GM18861 (cell line): ENCODE data around the gene CCDC71.

Source experiments
- ATAC-seq: cut with Tn5 transposase; IDR thresholded peaks from one replicate; pipeline ENCODE4 v1.9.1; 2021; ENCODE audit not compliant: unreplicated experiment

The CCDC71 gene

DNA sequence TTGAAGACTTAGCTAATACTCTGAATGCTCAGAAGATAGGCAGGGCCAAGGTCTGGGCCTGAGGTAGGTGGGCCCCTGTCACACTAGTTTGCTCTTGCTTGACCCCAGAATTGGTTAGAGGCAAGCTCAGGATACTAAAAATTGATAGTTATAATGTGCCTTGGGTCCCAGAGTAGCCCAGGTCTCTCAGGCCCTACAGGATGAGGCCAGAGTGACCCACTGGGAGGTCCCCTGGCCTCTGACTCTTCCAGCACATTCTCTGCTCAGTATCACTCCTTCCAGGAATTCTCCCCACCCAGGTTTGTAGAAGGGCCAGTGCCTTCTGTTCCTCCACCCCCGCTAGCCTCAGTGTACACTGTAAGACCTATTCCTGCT, 4.6 kb upstream of the CCDC71 start:
- ATAC-seq, result no peak

- ATAC-seq, result no peak
These were observed 823 bp upstream of the CCDC71 start for GRCh38 chr3:49166752-49167556.

DNA sequence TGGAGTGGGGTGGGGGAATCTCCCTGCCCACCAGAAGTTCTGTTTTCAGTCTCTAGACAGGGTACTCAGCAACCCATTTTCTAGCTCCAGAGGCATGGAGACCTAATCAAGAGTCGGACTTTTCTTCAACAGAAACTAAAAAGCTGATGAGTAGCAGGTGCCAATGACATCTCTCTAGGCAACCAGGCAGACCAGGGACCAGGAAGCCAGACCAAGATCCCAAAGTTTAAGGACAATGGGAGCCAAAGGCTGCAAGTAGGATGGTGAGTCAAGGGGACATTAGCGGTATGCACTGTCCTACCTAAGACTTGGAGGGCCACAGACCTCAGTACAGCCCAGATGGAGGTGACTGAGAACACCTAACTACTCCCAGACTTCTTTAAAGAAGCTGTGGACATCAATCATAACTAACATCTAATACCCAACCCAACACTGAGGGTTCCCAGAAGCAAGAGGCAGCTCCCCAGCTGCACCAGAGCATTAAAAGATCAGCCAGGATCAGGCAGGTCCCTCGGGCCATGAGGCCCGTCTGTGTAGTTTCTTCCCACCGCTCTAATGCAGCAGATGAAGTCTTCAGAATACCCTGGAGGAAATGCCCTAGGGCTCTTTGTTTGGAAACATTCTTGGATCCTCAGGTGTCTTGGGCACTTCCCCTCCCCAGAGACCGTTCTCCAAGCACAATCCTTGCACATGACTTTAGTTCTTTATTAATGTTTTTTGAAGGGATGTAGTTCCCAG, 979 bp downstream of the CCDC71 start:
- no peak for ATAC-seq

GRCh38 chr3:49163609-49164008, 2.5 kb downstream of the CCDC71 start:
- ATAC-seq, result no peak

DNA sequence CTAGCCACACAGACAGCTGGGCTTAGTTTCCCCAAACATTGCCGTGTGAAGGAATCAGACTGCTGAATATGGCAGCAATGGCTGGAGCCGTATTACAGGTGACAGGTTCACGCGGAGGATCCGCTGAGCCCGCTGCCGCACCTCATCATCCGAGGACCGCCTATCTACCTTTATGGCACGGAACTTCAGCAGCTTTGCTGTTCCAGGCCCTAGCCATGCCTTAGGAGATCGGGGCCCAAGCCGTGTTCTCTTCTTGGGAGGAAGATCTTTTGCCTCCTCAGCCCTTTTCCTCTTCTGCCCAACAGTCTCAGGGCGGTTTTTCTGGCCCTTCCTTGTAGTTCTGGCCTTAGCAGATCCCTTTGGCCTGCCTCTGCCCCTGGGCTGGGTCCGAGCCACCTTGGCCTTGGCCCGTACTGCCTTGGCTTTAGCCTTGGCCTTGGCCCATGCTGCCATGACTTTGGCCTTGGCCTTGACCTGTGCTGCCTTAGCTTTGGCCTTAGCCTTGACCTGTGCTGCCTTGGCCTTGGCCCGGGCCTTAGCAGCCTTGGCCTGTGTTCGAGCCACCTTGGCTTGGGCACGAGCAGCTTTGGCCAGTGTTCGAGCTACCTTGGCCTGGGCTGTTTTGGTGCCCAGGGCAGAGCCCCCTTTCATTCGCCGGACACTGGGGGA, 3.2 kb downstream of the CCDC71 start:
- ATAC-seq, result no peak

DNA sequence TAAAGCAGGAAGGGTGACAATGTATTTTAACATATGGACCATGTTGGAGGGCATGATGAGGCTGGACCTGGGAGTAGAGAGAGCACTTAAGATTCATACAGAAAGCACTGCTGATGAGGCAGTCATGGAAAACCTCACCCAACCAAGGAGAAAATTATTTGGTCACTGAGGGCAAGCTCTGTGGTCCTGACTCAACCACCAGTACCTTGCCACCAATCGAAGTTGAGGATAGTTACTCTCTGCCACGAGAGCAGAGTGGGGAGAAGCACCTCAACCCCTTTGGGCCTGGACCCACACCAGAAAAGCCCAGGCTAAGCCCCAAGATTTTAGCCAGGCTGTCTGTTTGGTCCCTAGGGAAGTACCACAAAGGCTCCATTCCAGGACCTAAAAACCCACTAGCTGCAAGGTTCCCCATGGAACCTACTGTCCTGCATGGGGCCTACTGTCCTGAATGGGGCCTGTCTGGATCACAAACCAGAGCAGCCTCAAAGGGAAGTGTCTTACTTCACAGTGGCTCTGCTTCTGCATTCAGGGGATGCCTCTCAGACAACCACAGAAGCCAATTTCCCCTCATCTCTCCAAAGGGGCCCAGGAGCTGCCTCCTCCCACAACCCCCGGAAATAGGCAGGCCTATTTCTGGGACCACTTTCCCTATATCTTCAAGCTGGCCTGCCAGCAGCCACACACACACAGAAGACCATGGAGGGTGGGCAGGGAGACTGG, 4.2 kb downstream of the CCDC71 start:
- no peak for ATAC-seq

GRCh38 chr3:49161197-49161596, 4.9 kb downstream of the CCDC71 start:
- no peak for ATAC-seq

GRCh38 chr3:49158792-49159191, 7.3 kb downstream of the CCDC71 start:
- no peak for ATAC-seq

DNA sequence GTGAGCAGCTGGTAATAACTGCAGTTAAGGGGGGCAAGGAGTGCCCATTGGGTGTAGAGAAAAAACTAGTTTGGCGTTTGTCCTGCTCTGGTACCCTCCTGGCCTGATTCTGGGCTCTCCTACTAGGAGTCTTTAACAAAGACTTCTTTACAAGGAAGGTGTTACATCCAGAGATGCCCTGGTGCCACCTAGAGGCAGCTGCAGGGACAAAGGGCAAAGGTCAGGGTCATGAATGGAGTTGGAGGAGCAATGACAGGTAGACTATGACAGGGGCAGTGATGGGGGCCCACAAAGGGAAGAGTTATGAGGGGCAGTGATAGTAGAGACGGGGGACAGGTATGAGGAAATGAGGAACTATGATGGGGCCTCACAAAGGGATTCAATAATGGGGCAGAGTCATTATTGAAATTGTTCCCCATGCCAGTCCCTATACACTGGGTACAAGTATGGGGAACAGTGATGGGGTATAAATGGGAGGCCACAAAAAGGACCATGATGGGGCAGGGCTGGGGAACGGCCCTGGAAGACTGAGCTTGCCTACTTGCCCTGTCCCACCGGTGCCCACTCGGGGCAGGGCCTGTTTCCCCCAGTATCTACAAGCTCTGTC, 7.9 kb downstream of the CCDC71 start:
- no peak for ATAC-seq

DNA sequence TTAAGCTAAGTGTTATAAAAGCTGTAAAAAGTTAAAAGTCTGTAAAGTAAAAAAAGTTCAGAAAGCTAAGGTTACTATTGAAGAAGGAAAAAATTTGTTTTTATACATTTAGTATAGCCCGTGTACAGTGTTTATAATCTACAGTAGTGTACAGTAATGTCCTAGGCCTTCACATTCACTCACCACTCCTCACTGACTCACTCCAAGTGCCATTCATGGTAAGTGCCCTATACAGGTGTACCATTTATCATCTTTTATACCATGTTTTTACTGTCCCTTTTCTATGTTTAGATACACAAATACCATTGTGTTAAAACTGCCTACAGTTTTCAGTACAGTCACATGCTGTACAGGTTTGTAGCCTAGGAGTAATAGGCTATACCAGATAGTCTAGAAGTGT, 8.8 kb downstream of the CCDC71 start:
- ATAC-seq, result no peak

- no peak for ATAC-seq
These were observed 12.7 kb downstream of the CCDC71 start for GRCh38 chr3:49153349-49153912.

GRCh38 chr3:49151610-49152009, 14.5 kb downstream of the CCDC71 start:
- ATAC-seq, result no peak

GRCh38 chr3:49148159-49148558, 18.0 kb downstream of the CCDC71 start:
- no peak for ATAC-seq

DNA sequence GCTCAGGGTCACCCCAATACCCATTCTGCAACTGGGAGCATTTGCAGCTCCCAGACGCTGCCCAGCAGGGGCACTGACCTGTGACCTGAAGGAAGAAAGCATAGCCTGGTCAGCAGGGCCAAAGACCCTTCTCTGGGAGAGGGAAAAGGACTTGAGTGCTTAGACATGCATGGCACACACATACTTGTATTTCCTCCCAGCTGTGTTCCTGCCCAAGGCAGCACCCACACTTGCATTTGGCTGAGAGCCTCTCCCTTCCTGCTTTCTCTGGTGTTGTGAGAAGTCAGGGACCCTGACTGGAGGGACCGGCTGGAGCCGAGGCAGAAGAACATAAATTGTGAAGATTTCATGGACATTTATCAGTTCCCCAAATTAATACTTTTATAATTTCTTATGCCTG, 26.1 kb downstream of the CCDC71 start:
- no peak for ATAC-seq

- ATAC-seq, result no peak
These were observed 30.6 kb downstream of the CCDC71 start for GRCh38 chr3:49135499-49135898.

DNA sequence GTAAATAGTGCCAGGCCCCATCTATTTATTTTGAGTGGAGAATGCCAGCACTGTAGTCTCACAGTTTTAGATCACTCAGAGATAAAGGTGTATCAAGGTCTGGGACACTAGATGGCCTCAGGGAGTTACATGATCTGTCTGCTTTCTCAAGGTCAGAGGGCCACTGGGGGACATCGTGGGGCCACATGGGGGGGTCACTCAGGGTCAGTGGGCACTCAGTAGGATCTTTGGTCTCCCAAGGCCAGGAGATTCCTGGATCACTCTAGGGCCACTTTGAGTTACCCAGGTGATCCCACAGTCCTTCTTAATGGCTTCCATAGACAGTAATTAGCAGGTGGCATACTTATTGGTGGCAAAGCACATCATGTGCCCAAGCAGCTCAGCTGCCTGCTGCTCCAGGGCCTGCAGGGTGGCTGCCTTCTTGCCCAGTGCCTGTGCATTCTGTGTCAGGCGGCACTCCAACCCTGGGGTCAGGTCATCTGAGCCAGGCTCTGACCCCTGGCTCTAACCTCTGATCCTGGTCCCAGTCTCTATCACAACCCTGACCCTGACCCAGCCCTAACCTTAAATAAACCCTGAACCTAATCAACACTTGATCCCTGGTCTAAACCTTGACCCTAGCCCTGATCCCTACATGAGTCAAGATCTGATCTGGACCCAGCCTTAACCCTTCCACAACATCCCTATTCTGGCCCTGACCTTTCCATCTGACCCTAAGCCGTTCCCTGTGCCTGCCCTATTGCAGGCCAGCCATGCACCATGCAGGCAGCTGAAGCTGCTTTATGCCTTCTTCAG, 31.5 kb downstream of the CCDC71 start:
- no peak for ATAC-seq

GRCh38 chr3:49133226-49133951, 32.7 kb downstream of the CCDC71 start:
- ATAC-seq, result no peak

GRCh38 chr3:49132437-49133225, 33.5 kb downstream of the CCDC71 start, which contains the start of gene LAMB2:
LAMB2 (minus strand) TSS chr3:49133050; CDS start chr3:49132867, 183 bp downstream.
- ATAC-seq, result no peak
